K562 (cell line): ENCODE results near the gene AGBL1. TPM values are rescaled to one million over a fixed set of nuclear protein-coding genes. Genes with fewer than 3 reads are reported as not detected.

Source experiments
- ATAC-seq: fragments of 200-7000 bp; cut with Tn5 transposase; 3 replicates; pipeline ENCODE4 v1.9.1; 2020; ENCODE audit warnings: moderate library complexity
- BruUV-seq: library from RNA; stranded (reverse); fragments of 400-500 nt; replicated peaks from 2 replicates; lab custom pipeline; 2021; lab: Mats Ljungman, UMichigan
- CTCF ChIA-PET: fragments of 300-600 bp; formaldehyde crosslinking; extraction: SDS; loops from one replicate; lab custom pipeline; 2021; ENCODE audit warnings: low intra/inter-chr PET ratio; lab: Yijun Ruan, JAX
- POLR2A ChIA-PET: fragments of 300-600, 350-650 bp; sonication (Branson Sonifier 250); formaldehyde crosslinking; extraction: SDS; loops from one replicate; lab custom pipeline; 2021; ENCODE audit warnings: antibody characterized with exemption, inconsistent platforms; lab: Yijun Ruan, JAX
- DNase-seq, 4 experiments: peaks; one replicate each; pipeline versions ENCODE4 v3.0.0 to v3.0.0-alpha.2; 2011 to 2018; ENCODE audit warnings: low spot score in 3 of 4, mixed read lengths in 3 of 4; ENCODE audit errors: extremely low read depth in 1 of 4
- FAIRE-seq: peaks from 2 replicates; lab custom pipeline; 2011; peaks lifted over from hg19 to GRCh38; lab: Jason Lieb, UNC
- H2AFZ ChIP-seq: 2 replicates; pipeline ENCODE4 v1.6.0; 2011; ENCODE audit warnings: low read depth, low read length, control low read depth, inconsistent platforms
- H3K27ac ChIP-seq: fragments of 200-600 bp; 3 replicates; pipeline ENCODE4 v1.8.0; 2011; ENCODE audit warnings: low read depth, mild to moderate bottlenecking, control low read depth, inconsistent platforms, low read length, moderate library complexity, mixed read lengths; ENCODE audit errors: extremely low read depth
- H3K27me3 ChIP-seq, 2 experiments: fragments of 300-600 bp in 1 of 2; 2 replicates in 1 of 2; 3 replicates in 1 of 2; pipeline versions ENCODE4 v1.6.0 to v1.8.0; 2011; ENCODE audit warnings: inconsistent platforms in 2 of 2, low read length in 2 of 2, mild to moderate bottlenecking in 1 of 2, mixed read lengths in 1 of 2, moderate library complexity in 1 of 2; ENCODE audit not compliant: control insufficient read depth in 2 of 2, insufficient read depth in 2 of 2
- H3K36me3 ChIP-seq: fragments of 300-600 bp; 3 replicates; pipeline ENCODE4 v1.8.0; 2011; ENCODE audit warnings: mild to moderate bottlenecking, low read length, inconsistent platforms; ENCODE audit not compliant: control insufficient read depth, insufficient read depth
- H3K4me1 ChIP-seq, 2 experiments: fragments of 200-600 bp in 1 of 2; replicated peaks in 1 of 2; 2 replicates in 1 of 2; 3 replicates in 1 of 2; pipeline versions ENCODE4 v1.5.1 to v1.8.0; 2011; ENCODE audit warnings: inconsistent platforms in 2 of 2, low read length in 2 of 2, mild to moderate bottlenecking in 1 of 2, mixed read lengths in 1 of 2, moderate library complexity in 1 of 2; ENCODE audit not compliant: control insufficient read depth in 2 of 2, insufficient read depth in 2 of 2
- H3K4me2 ChIP-seq: 2 replicates; pipeline ENCODE4 v1.6.1; 2011; ENCODE audit warnings: low read length, control low read depth, inconsistent platforms, mixed read lengths; ENCODE audit not compliant: insufficient read depth
- H3K4me3 ChIP-seq: fragments of 200-600 bp; sonication (generic), shearing (Covaris generic); 2 replicates; pipeline ENCODE4 v1.5.1; 2016; ENCODE audit warnings: control low read depth, inconsistent platforms
- H3K79me2 ChIP-seq: fragments of 200-600 bp; 3 replicates; pipeline ENCODE4 v1.8.0; 2011; ENCODE audit warnings: low read length, inconsistent platforms; ENCODE audit not compliant: control insufficient read depth, insufficient read depth
- H3K9ac ChIP-seq, 2 experiments: 2 replicates each; pipeline versions ENCODE4 v1.6.0 to v1.6.1; 2011; ENCODE audit warnings: low read depth in 2 of 2, low read length in 2 of 2, control low read depth in 1 of 2, inconsistent platforms in 1 of 2, mild to moderate bottlenecking in 1 of 2, mixed read lengths in 1 of 2; ENCODE audit not compliant: insufficient read depth in 1 of 2
- H3K9me1 ChIP-seq: one replicate; pipeline ENCODE4 v1.6.0; 2011; ENCODE audit warnings: inconsistent platforms, mild to moderate bottlenecking, low read length, moderate library complexity; ENCODE audit not compliant: control insufficient read depth, insufficient read depth
- H3K9me3 ChIP-seq: replicated peaks from 2 replicates; pipeline ENCODE4 v1.5.1; 2011; ENCODE audit warnings: low read depth, low read length, inconsistent platforms; ENCODE audit not compliant: control insufficient read depth, insufficient read depth
- H4K20me1 ChIP-seq: replicated peaks from 2 replicates; pipeline ENCODE4 v1.6.1; 2011; ENCODE audit warnings: low read length, inconsistent platforms, mixed read lengths; ENCODE audit not compliant: control insufficient read depth, insufficient read depth
- CBFA2T3 ChIP-seq: fragments of 450-650 bp; IDR thresholded peaks from 2 replicates; pipeline ENCODE4 v1.6.1; 2017
- ETV1 ChIP-seq: fragments of 450-650 bp; conservative IDR thresholded peaks from 2 replicates; pipeline ENCODE4 v1.6.1; 2016; ENCODE audit warnings: missing genetic modification characterization, control low read depth, low read depth, missing compliant biosample characterization
- MEIS2 ChIP-seq: fragments of 450-650 bp; IDR thresholded peaks from 2 replicates; pipeline ENCODE4 v1.6.1; 2014; ENCODE audit warnings: mild to moderate bottlenecking; ENCODE audit not compliant: partially characterized antibody
- NFE2 ChIP-seq: IDR thresholded peaks from 2 replicates; pipeline ENCODE4 v1.6.1; 2014; ENCODE audit warnings: antibody characterized with exemption, low read depth
- NFXL1 ChIP-seq: fragments of 450-650 bp; formaldehyde crosslinking; IDR thresholded peaks from 2 replicates; pipeline ENCODE4 v1.4.0; 2021; ENCODE audit warnings: mild to moderate bottlenecking
- PHF20 ChIP-seq: fragments of 450-650 bp; IDR thresholded peaks from 2 replicates; pipeline ENCODE4 v1.6.1; 2018; ENCODE audit not compliant: partially characterized antibody
- RAD51 ChIP-seq: fragments of 450-650 bp; IDR thresholded peaks from 2 replicates; pipeline ENCODE4 v1.7.1; 2016; ENCODE audit warnings: low read depth, mild to moderate bottlenecking, borderline replicate concordance
- SAFB ChIP-seq: fragments of 200-400 bp; formaldehyde crosslinking; IDR thresholded peaks from 2 replicates; pipeline ENCODE4 v1.6.1; 2017; ENCODE audit warnings: low read depth, low read length, borderline replicate concordance
- TRIM24 ChIP-seq, 2 experiments: fragments of 450-650 bp; IDR thresholded peaks; 2 replicates each; pipeline ENCODE4 v1.6.1; 2016
- ZBTB1 ChIP-seq: sonication (generic); formaldehyde crosslinking; IDR thresholded peaks from 2 replicates; pipeline ENCODE4 v1.8.1; 2023; ENCODE audit warnings: missing genetic modification reagents, low read depth, mild to moderate bottlenecking, borderline replicate concordance
- ZNF24 ChIP-seq: fragments of 450-650 bp; IDR thresholded peaks from 2 replicates; pipeline ENCODE4 v1.6.1; 2016
- ZNF311 ChIP-seq: fragments of 250-450 bp; sonication (Bioruptor Pico); IDR thresholded peaks from 2 replicates; pipeline ENCODE4 v1.4.0; 2020; ENCODE audit warnings: mild to moderate bottlenecking, moderate library complexity
- ZNF696 ChIP-seq: fragments of 250-450 bp; sonication (Bioruptor Pico); conservative IDR thresholded peaks from 2 replicates; pipeline ENCODE4 v1.4.0; 2020; ENCODE audit warnings: mild to moderate bottlenecking, moderate library complexity
- ZNF77 ChIP-seq: fragments of 250-450 bp; sonication (Bioruptor Pico); IDR thresholded peaks from 2 replicates; pipeline ENCODE4 v1.5.0; 2020
- WGBS: fragments of 100-300 bp; shearing (Covaris generic); methylation state at CpG from one replicate; pipeline ENCODE4 v1.1.6; 2016; ENCODE audit warnings: low coverage, mixed read lengths; ENCODE audit not compliant: insufficient coverage; ENCODE audit errors: missing lambda C conversion rate; 5-methylcytosine and 5-hydroxymethylcytosine counted together
- in situ Hi-C: fragments of 300-500 bp; cut with MboI; formaldehyde crosslinking; loops from 4 replicates; pipeline ENCODE4 v1.15.0; 2018; ENCODE audit warnings: inconsistent platforms, mixed read lengths
- intact Hi-C: fragments of 100-400 bp; cut with micrococcal nuclease; formaldehyde crosslinking; loops from 2 replicates; pipeline ENCODE4 v1.14.2; 2022
- polyA plus RNA-seq, 8 experiments: library from polyadenylated mRNA; depleted of rRNA in 4 of 8; stranded (reverse) in 5 of 8; unstranded in 3 of 8; fragments of >200 nt; fragmentation: Nextera tagmentation in 2 of 8; fragmentation: Illumina TruSeq in 1 of 8; extraction: Ambion mirVana in 2 of 8; extraction: Trizol in 1 of 8; gene quantifications; 2 replicates each; pipeline versions ENCODE4 v1.2.1 to v1.2.3, GENCODE V29; 2011 to 2014; ENCODE audit warnings: inconsistent platforms in 1 of 8, missing spikeins in 1 of 8
- total RNA-seq, 7 experiments: library from RNA; depleted of rRNA in 6 of 7; stranded (reverse); fragments of >200 nt in 6 of 7; fragmentation: Illumina TruSeq in 2 of 7; extraction: Trizol in 2 of 7; gene quantifications; 2 replicates each; pipeline versions ENCODE4 v1.2.1 to v1.2.3, GENCODE V29; 2011 to 2021; ENCODE audit warnings: low replicate concordance in 1 of 7
- TF ChIP-seq, protein P1 (sequence below): fragments of 450-650 bp; formaldehyde crosslinking; IDR thresholded peaks from 2 replicates; pipeline ENCODE4 v1.4.0; 2022; ENCODE audit warnings: missing genetic modification characterization
- TF ChIP-seq, protein P2 (sequence below): fragments of 200-400 bp; formaldehyde crosslinking; IDR thresholded peaks from 2 replicates; pipeline ENCODE4 v1.6.1; 2017; ENCODE audit warnings: mild to moderate bottlenecking, low read depth, low read length, moderate library complexity

AGBL1 gene
- total and polyA plus RNA-seq, 9 of the 15 experiments (the other 6 are each of a cell fraction or from before 2014, with no cell fraction given): not detected

DNA sequence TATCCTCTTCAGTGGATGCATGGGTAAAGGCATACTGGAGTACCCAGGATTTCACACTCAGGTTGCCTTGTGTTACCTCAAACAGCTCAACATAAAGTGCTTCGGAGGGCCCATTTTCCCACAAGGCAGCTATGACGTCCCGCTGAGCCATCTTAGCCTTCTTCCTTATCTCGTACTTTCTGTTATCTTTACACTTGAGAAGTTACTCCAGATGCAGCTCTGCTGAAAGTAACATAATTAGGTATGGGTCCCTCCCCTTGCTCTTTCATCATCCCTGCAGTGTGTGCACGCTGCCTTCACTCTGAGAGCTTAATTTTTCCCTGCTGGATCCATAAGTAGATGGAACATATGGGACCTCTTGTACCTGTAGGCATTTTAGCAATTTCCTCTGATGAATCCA is 410.3 kb downstream of the AGBL1 start:
- Histone ChIP-seq H3K27ac (no peak overlapping the region), H3K9ac (no peak overlapping the region), H3K4me2 (no peak overlapping the region), H3K4me3 (no peak overlapping the region), H3K9me1 (no peaks in the 10 kb centered on the region), H4K20me1 (no peaks in the 10 kb centered on the region), H3K79me2 (no peaks in the 10 kb centered on the region), H3K27me3 (no peaks in the 10 kb centered on the region), H3K9me3 (no peaks in the 10 kb centered on the region), H3K36me3 (no peaks in the 10 kb centered on the region), H3K4me1 (no peaks in the 10 kb centered on the region), H2AFZ (no peak overlapping the region)
- ATAC-seq (no peak), DNase-seq (no peak), FAIRE-seq (no peak)
- TF ChIP-seq ZBTB1 (CRISPR knock-in tag) (no peak), ZNF696 (CRISPR knock-in tag) (no peak), ZNF24 (no peak), MEIS2 (no peak), NFXL1 (no peak), NFE2 (no peak), SAFB (no peak), ZNF311 (CRISPR knock-in tag) (no peak), RAD51 (no peak), CBFA2T3 (no peak), ETV1 (tag) (no peak), TRIM24 (IDR thresholded peaks at IDR 0.05) (no peak), PHF20 (no peak), ZNF77 (CRISPR knock-in tag) (no peak)
- TF ChIP-seq, protein P1, sequence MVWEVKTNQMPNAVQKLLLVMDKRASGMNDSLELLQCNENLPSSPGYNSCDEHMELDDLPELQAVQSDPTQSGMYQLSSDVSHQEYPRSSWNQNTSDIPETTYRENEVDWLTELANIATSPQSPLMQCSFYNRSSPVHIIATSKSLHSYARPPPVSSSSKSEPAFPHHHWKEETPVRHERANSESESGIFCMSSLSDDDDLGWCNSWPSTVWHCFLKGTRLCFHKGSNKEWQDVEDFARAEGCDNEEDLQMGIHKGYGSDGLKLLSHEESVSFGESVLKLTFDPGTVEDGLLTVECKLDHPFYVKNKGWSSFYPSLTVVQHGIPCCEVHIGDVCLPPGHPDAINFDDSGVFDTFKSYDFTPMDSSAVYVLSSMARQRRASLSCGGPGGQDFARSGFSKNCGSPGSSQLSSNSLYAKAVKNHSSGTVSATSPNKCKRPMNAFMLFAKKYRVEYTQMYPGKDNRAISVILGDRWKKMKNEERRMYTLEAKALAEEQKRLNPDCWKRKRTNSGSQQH (CRISPR knock-in tag): no peak
- TF ChIP-seq, protein P2, sequence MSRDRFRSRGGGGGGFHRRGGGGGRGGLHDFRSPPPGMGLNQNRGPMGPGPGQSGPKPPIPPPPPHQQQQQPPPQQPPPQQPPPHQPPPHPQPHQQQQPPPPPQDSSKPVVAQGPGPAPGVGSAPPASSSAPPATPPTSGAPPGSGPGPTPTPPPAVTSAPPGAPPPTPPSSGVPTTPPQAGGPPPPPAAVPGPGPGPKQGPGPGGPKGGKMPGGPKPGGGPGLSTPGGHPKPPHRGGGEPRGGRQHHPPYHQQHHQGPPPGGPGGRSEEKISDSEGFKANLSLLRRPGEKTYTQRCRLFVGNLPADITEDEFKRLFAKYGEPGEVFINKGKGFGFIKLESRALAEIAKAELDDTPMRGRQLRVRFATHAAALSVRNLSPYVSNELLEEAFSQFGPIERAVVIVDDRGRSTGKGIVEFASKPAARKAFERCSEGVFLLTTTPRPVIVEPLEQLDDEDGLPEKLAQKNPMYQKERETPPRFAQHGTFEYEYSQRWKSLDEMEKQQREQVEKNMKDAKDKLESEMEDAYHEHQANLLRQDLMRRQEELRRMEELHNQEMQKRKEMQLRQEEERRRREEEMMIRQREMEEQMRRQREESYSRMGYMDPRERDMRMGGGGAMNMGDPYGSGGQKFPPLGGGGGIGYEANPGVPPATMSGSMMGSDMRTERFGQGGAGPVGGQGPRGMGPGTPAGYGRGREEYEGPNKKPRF: no peak
- no TSS peak for BruUV-seq
- intact Hi-C loops: no loop called here
- WGBS: 0% methylated on average over 5 of the region's 5 CpGs
- in situ Hi-C loops: no loop called here
- POLR2A ChIA-PET: no interaction called here
- CTCF ChIA-PET: no interaction called here
